Chondrocyte (in vitro differentiated cells): ENCODE measurements around the gene PPP1CA. TPM values are rescaled to one million over a fixed set of nuclear protein-coding genes. Genes with fewer than 3 reads are reported as not detected.

Experiments
- DNase-seq: peaks from one replicate; pipeline ENCODE4 v3.0.0; 2021; ENCODE audit warnings: mixed read lengths, low spot score
- H3K27ac Mint-ChIP-seq: one replicate; pipeline ENCODE4 v1.8.0; 2021; ENCODE audit warnings: mild to moderate bottlenecking, moderate library complexity, mixed read lengths; ENCODE audit not compliant: unreplicated experiment
- H3K27me3 Mint-ChIP-seq: 2 replicates; pipeline ENCODE4 v1.8.0; 2021; ENCODE audit warnings: low read depth, mixed read lengths
- H3K36me3 Mint-ChIP-seq: 2 replicates; pipeline ENCODE4 v1.8.0; 2021; ENCODE audit warnings: low read depth, mixed read lengths
- H3K4me1 Mint-ChIP-seq: 2 replicates; pipeline ENCODE4 v1.8.0; 2021; ENCODE audit warnings: low read depth, mild to moderate bottlenecking, mixed read lengths
- H3K4me3 Mint-ChIP-seq: one replicate; pipeline ENCODE4 v1.8.0; 2021; ENCODE audit warnings: mild to moderate bottlenecking, moderate library complexity, mixed read lengths; ENCODE audit not compliant: unreplicated experiment
- H3K9me3 Mint-ChIP-seq: 2 replicates; pipeline ENCODE4 v1.8.0; 2021; ENCODE audit warnings: low read depth, mixed read lengths
- total RNA-seq: library from RNA; stranded (reverse); gene quantifications from 3 replicates; pipeline ENCODE4 v1.2.1, GENCODE V29; 2021
- TF ChIP-seq, protein P1 (sequence below): fragments of 200-600 bp; sonication (generic); IDR thresholded peaks from 2 replicates; pipeline ENCODE4 v1.5.0; 2021; ENCODE audit warnings: antibody characterized with exemption, mild to moderate bottlenecking, moderate library complexity

Gene PPP1CA
- total RNA-seq, 1 donor from 2014 or later = 109 TPM

DNA sequence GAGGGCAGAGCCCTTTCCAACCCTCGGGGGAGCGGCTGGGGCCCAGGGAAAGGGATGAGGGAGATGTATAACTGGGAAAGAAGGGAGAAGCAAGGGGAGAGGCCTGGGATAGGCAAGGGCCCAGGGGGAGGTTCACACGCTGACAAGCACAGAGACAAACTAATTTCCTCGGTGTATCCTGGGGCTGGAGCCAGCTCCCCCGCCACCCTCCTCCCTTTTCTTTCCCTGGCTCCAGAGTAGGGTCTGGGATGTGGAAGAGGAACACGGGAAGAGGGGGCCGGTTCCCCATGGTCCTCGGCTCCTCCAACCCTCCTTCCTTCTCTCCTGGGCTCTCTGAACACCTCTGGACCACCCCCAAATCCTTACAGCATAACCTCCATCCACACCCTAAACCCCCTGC, 35.1 kb downstream of the PPP1CA start:
- peaks cover 42% of the 10 kb centered on the region for H3K4me1 Mint-ChIP-seq
- no peaks in the 10 kb centered on the region for H3K27me3 Mint-ChIP-seq
- DNase-seq = no peak
- H3K4me3 Mint-ChIP-seq = no peak overlapping the region
- TF ChIP-seq, protein P1, sequence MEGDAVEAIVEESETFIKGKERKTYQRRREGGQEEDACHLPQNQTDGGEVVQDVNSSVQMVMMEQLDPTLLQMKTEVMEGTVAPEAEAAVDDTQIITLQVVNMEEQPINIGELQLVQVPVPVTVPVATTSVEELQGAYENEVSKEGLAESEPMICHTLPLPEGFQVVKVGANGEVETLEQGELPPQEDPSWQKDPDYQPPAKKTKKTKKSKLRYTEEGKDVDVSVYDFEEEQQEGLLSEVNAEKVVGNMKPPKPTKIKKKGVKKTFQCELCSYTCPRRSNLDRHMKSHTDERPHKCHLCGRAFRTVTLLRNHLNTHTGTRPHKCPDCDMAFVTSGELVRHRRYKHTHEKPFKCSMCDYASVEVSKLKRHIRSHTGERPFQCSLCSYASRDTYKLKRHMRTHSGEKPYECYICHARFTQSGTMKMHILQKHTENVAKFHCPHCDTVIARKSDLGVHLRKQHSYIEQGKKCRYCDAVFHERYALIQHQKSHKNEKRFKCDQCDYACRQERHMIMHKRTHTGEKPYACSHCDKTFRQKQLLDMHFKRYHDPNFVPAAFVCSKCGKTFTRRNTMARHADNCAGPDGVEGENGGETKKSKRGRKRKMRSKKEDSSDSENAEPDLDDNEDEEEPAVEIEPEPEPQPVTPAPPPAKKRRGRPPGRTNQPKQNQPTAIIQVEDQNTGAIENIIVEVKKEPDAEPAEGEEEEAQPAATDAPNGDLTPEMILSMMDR = no peak
- no peaks in the 10 kb centered on the region for H3K9me3 Mint-ChIP-seq
- H3K27ac Mint-ChIP-seq = no peak overlapping the region
- H3K36me3 Mint-ChIP-seq = peaks cover 12% of the 10 kb centered on the region

DNA sequence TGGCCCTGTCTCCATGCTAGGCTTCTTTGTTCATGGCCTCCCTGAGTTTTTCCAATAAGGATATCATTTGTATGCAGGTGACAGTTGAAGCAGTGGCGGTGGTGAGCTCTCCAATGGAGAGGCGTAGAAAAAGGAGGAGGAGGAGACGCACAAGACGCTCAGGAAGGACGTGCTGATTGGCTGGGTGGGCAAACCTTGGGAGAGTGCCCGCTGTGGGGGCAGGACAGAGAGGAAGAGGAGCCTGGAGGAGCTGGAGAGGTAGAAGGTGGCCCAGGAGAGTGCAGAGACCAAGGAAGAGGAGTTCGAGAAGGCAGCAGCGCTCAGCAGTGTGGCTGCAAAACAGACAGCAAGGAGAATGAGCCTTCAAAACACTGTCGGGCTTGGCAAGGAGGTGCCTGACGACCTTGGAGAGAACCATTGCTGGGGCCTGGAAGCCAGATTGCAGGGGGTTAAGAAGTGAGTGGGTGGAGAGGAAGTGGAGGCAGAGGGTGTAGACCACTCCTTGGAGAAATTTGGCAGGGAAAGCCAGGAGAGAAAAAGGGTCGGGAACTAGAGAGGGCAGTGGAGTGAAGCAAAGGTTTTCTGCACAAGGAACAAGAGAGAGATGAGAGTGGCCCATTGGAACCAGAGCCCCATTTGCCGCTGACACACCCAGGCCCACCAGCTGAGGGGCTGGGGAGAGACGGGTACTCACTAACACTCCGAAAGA, 35.8 kb downstream of the PPP1CA start:
- no peaks in the 10 kb centered on the region for H3K27me3 Mint-ChIP-seq
- H3K36me3 Mint-ChIP-seq = peaks cover 12% of the 10 kb centered on the region
- DNase-seq = no peak
- H3K9me3 Mint-ChIP-seq = no peaks in the 10 kb centered on the region
- no peak overlapping the region for H3K27ac Mint-ChIP-seq
- TF ChIP-seq, protein P1 = no peak
- H3K4me1 Mint-ChIP-seq = peaks cover 35% of the 10 kb centered on the region
- H3K4me3 Mint-ChIP-seq = no peak overlapping the region

DNA sequence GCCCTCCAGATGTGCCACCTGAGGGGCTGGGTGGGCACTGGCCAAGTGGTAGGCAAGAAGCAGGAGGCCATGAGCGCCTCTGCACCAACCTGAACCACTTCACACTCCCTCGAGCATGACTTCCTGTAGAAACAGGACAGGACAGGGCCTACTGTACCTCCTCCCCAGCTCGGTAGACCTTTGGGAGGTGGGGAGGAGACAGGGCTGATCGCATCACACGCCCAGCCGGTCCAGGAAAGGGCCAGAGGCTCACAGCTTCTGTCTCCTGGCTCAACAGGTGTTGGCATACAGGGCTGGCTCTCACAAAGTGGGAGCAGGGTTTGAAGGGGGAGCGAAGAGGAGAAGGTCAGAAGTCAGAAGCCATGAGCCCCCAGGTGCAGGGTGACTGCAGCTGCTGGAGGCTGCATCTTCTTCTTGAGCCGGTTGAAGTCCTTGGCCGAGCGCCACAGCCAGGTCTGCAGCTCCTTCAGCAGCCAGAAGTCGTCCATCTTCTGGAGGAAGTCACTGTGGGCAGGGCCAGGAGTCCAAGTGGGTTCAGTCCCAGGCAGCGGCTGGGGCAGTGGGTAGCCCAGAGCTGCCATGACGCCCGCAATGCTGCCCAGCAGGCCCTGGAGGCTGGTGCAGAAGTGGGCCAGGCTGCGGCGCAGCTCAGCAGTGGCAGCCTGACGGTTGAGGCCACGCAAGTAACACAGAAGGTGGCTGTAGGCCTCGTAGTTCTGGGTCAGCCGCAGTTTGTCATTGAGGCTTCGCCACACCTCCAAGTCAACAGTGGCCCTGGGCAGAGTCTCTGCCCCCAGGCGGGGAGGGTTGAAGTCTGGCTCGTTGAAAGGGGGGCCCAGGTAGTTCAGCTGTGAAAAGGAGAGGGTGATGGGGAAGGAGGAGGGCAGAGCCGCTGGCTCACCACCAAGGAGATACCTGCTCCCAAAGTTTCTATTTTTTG, 36.6 kb downstream of the PPP1CA start:
- no peak for DNase-seq
- H3K9me3 Mint-ChIP-seq = no peaks in the 10 kb centered on the region
- H3K4me1 Mint-ChIP-seq = peaks cover 27% of the 10 kb centered on the region
- peaks cover 12% of the 10 kb centered on the region for H3K36me3 Mint-ChIP-seq
- H3K27me3 Mint-ChIP-seq = no peaks in the 10 kb centered on the region
- no peak overlapping the region for H3K4me3 Mint-ChIP-seq
- TF ChIP-seq, protein P1 = no peak
- no peak overlapping the region for H3K27ac Mint-ChIP-seq

DNA sequence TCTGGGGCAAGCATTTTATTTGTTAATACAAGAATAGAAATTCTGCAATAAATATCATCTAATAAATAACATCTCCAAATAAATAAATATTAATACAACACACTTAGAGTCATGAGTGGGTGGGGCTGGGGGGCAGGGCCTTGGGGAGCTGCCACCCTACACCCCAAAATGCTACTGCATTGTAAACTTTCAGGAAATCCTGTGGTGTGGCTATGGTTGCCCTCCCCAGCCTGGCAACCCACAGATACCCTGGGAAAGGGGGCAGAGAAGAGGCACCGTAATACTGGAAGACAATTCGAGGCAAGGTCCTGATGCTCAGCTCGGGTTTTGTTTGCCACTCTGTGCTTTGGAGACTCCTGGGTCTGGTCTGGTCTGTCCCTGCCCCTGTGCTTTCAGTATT, 37.5 kb downstream of the PPP1CA start:
- no peak overlapping the region for H3K27ac Mint-ChIP-seq
- TF ChIP-seq, protein P1 = no peak
- peaks cover 19% of the 10 kb centered on the region for H3K4me1 Mint-ChIP-seq
- H3K4me3 Mint-ChIP-seq = no peak overlapping the region
- H3K9me3 Mint-ChIP-seq = no peaks in the 10 kb centered on the region
- H3K27me3 Mint-ChIP-seq = no peaks in the 10 kb centered on the region
- no peak for DNase-seq
- H3K36me3 Mint-ChIP-seq = peaks cover 12% of the 10 kb centered on the region
